Stimulated activated CD8-positive, alpha-beta memory T cell treated with anti-CD3 and anti-CD28 coated beads, Interleukin-4, amount 100 ng/mL, for 1 hour (primary cell): Measurements from ENCODE around the gene ARID5B.

Experiments
- DNase-seq, 2 donors: peaks; one replicate each; pipeline ENCODE4 v3.0.0-alpha.2; 2020; ENCODE audit warnings: low read depth in 2 of 2, low spot score in 1 of 2

ARID5B gene

DNA sequence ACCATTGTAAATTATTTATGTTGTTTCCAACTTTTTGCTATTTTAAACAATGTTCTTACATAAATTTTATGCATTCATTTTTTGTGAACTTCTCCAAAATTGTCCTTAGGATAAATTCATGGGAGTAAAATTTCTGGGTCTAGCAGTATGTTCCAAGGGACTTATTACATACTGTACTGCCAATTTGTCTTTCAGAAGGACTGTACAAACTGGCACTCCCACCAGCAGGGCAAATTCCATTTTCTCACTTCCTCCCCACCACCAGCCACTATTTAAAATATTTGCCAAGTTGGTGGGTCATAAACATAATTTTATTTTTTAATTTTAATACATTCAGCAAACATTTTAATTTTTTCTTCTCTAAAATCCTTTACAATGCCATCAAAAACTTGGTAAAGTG lies 13.7 kb upstream of the ARID5B start:
- no peak for DNase-seq

- no peak for DNase-seq
These were observed 12.8 kb upstream of the ARID5B start for GRCh38 chr10:61888744-61889143.

DNA sequence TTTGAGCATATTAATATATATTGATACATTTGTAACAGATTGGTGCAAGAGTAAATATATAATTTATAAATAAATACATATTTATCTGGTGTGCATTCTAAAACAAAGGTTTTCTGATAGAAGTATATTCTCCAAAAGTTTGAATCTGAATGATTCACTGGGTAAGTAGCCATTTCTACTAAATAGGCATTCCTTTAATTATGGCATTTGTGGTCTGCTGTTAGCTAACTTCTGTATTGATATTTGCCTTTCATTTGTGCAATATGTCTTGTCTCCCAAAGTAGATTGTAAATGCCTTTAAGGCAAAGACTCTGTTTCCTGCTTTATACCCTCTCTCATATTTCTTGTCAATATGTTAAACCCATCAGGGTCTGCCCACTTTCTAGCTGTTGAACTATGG lies 11.1 kb upstream of the ARID5B start:
- DNase-seq: no peak

DNA sequence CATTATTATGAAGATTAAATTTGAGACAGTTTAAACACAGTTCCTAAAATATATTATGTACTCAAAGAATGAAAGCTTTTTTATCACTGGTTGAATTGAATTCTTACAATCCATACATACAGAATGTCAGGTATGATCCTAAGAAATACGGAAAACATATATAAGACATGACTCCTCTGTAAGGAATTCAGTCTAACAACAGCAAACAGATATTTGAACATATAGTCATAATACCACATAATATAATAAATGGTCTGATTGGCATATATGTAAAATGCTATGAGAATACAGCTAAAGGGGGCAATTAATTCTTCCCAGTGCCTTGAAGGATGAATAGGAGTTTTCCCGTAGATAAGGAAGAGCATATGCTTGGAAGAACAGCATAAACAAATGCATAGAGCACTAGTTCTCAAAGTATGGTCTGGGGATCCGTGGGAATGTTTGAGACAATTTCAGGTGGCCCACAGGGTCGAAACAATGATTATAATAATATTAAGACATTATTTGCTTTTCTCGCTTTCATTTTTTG lies 10.6 kb upstream of the ARID5B start:
- no peak for DNase-seq

- DNase-seq: no peak
These were observed 9.5 kb upstream of the ARID5B start for GRCh38 chr10:61891906-61892585.

- no peak for DNase-seq
These were observed 8.5 kb upstream of the ARID5B start for GRCh38 chr10:61892961-61893360.

- no peak for DNase-seq
These were observed 7.4 kb upstream of the ARID5B start for GRCh38 chr10:61894133-61894532.

DNA sequence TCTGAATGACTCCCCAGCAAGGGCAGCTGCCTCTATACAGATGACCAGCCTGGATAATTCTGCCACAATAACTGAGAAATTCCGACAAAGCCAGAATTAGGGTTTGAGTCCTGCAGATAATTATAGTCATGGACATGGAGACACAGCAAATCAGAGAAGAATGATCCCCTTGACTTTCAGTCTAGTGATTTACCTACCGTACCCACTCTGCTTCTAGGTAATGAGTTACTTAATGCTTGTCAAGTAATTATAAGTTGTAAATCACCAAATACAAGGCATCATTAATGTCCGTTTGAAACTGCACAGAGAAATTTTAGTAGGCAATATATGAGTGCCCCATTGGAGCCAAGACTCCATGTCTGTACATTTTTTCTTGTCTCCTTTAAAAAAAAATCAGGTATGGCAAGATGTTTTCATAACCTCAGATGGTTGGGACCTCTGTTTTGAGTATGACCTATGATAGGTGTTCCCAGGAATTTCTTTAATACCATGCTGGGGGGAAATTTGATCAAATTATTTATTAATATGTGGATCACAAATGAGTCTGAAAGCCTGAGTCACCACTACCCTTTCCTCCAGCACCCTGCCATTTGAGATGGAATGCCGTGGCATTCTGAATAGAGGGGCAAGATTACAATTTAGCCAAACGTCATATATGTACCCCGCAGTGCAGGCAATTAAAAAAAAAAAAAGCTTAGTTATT lies 5.5 kb upstream of the ARID5B start:
- no peak for DNase-seq

DNA sequence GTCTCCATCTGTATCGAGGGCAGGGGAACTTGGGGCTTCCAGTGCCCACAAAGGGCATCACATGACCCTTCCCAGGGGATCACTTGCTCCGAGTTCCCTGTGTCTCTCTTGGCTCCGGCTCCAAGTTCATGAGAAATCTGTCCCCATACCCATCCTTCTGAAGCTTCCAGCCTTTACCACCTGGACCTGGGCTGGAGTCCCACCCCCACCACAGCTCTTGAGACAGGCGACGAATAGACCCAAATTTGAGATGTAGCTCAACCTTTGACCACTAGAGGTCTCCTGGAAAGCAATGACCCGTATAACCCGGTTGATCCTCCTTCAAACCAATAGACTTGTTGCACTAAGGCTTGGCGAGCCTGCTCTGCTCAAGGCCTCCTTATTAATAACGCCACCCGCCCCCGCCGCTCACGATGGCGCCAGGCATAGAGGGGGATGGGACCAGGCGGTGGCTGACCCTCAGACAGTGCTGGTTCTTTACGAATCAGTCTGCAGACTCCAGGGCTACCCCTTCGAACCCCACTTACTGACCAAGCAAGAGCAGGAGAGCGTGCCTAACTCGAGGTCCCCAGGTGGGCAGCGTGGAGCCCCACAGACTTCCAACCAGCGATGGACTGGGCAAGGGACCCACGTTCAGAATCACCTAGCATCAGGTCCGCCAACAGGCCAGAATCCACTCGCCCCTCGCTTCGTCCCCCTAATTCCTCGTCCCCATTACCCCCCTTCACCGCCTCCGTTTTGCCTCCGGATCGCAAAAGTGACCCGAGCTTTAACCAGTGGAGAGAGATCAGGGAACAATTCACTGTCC lies 4.4 kb upstream of the ARID5B start:
- no peak for DNase-seq

- no peak for DNase-seq
These were observed 3.6 kb upstream of the ARID5B start for GRCh38 chr10:61897671-61898434.

GRCh38 chr10:61898435-61898778 lies 3.1 kb upstream of the ARID5B start:
- DNase-seq: no peak

- DNase-seq: no peak
These were observed 2.4 kb upstream of the ARID5B start for GRCh38 chr10:61899069-61899531.

- no peak for DNase-seq
These were observed 1.9 kb upstream of the ARID5B start for GRCh38 chr10:61899663-61899996.

GRCh38 chr10:61899997-61900828 lies 1.3 kb upstream of the ARID5B start:
- DNase-seq: no peak

DNA sequence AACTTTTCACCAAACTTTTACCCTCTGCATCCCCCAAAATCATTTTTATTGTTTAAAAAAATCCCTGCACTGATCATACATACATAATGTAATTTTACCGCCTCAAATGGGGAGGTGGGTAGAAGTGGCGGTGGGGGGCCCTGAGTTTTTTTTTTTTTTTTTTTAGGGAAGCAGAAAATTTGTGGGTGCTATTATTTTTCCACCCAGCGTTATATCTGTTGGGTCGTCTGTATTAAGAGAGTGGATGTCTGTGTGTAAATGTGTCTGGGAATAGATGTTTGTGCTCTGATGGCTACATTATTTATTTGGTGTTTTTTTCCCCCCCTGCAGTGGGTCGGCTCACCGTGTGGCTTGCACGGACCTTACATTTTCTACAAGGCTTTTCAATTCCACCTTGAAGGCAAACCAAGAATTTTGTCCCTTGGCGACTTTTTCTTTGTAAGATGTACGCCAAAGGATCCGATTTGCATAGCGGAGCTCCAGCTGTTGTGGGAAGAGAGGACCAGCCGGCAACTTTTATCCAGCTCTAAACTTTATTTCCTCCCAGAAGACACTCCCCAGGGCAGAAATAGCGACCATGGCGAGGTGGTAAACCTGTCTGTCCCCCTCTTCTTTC lies 438 bp downstream of the ARID5B start:
- DNase-seq: no peak

GRCh38 chr10:61902445-61903220 lies 1.1 kb downstream of the ARID5B start:
- peak in 1 of 2 donors; percentile 39 for DNase-seq

GRCh38 chr10:61903221-61903927 lies 1.9 kb downstream of the ARID5B start:
- DNase-seq: peak in 1 of 2 donors; percentile 38

DNA sequence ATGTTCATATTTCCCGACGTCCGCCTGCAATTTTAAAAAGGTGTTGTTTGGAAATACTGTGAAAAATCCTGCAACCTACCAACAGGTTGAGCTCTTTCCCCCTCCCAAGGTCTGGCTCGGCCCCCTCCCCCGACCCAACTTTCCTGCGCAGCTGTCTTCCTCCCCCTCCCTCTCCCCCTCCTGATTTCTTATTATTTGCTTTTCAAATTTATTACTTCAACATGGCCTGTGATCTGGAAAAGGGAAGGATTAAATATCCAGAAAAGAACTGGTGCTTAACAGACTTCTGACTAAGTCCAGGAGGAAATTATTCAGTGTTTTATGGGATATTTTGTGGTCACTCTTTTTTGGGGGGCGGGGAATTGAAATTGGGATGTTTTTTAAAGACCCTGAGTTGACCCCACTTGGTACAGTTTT lies 2.4 kb downstream of the ARID5B start:
- DNase-seq: no peak
